K562 (cell line): ENCODE data around the gene MLN. TPM values are rescaled to one million over a fixed set of nuclear protein-coding genes. Genes with fewer than 3 reads are reported as not detected.

Experiments
- BACH1 ChIP-seq: fragments of 200-800 bp; sonication (Bioruptor generic); IDR thresholded peaks from 2 replicates; pipeline ENCODE4 v1.6.1; 2016; ENCODE audit warnings: missing genetic modification characterization, missing compliant biosample characterization
- CREBBP ChIP-seq: IDR thresholded peaks from one replicate; pipeline ENCODE4 v1.6.1; 2012; ENCODE audit warnings: low read depth, mild to moderate bottlenecking, control low read depth, inconsistent platforms, low read length
- ILK ChIP-seq: fragments of 450-650 bp; IDR thresholded peaks from 2 replicates; pipeline ENCODE4 v1.6.1; 2016; ENCODE audit warnings: missing genetic modification characterization, low read depth, mild to moderate bottlenecking, missing compliant biosample characterization, moderate library complexity, borderline replicate concordance
- MAFF ChIP-seq: IDR thresholded peaks from 2 replicates; pipeline ENCODE4 v1.6.1; 2012; ENCODE audit warnings: low read length, improper control_type of control experiment
- MEF2A ChIP-seq: IDR thresholded peaks from 2 replicates; pipeline ENCODE4 v1.6.1; 2011; ENCODE audit warnings: low read depth, mild to moderate bottlenecking, low read length, moderate library complexity; ENCODE audit not compliant: control insufficient read depth
- NCOA4 ChIP-seq: fragments of 450-650 bp; IDR thresholded peaks from 2 replicates; pipeline ENCODE4 v1.6.1; 2018; ENCODE audit warnings: mild to moderate bottlenecking; ENCODE audit not compliant: partially characterized antibody
- NEUROD1 ChIP-seq: fragments of 150-350 bp; IDR thresholded peaks from 2 replicates; pipeline ENCODE4 v1.6.1; 2014; ENCODE audit warnings: borderline replicate concordance, low read length, low read depth; ENCODE audit not compliant: partially characterized antibody
- NFYB ChIP-seq: IDR thresholded peaks from 2 replicates; pipeline ENCODE4 v1.6.1; 2011; ENCODE audit warnings: mild to moderate bottlenecking, moderate library complexity; ENCODE audit not compliant: insufficient read length; ENCODE audit errors: extremely low read depth
- RAD51 ChIP-seq: fragments of 450-650 bp; IDR thresholded peaks from 2 replicates; pipeline ENCODE4 v1.7.1; 2016; ENCODE audit warnings: low read depth, mild to moderate bottlenecking, borderline replicate concordance
- REST ChIP-seq, 2 experiments: fragments of 450-650 bp; formaldehyde crosslinking in 1 of 2; IDR thresholded peaks; 2 replicates each; pipeline versions ENCODE4 v1.4.0 to v1.6.1; 2014 to 2020; ENCODE audit warnings: mild to moderate bottlenecking in 2 of 2, borderline replicate concordance in 1 of 2, low read depth in 1 of 2
- SMARCE1 ChIP-seq: fragments of 450-650 bp; IDR thresholded peaks from 2 replicates; pipeline ENCODE4 v1.7.1; 2016; ENCODE audit warnings: mild to moderate bottlenecking
- SMC3 ChIP-seq: conservative IDR thresholded peaks from 2 replicates; pipeline ENCODE4 v1.6.1; 2011; ENCODE audit warnings: low read depth, low read length, improper control_type of control experiment; ENCODE audit not compliant: insufficient read depth
- polyA plus RNA-seq, 8 experiments: library from polyadenylated mRNA; depleted of rRNA in 4 of 8; stranded (reverse) in 5 of 8; unstranded in 3 of 8; fragments of >200 nt; fragmentation: Nextera tagmentation in 2 of 8; fragmentation: Illumina TruSeq in 1 of 8; extraction: Ambion mirVana in 2 of 8; extraction: Trizol in 1 of 8; gene quantifications; 2 replicates each; pipeline versions ENCODE4 v1.2.1 to v1.2.3, GENCODE V29; 2011 to 2014; ENCODE audit warnings: inconsistent platforms in 1 of 8, missing spikeins in 1 of 8
- total RNA-seq, 7 experiments: library from RNA; depleted of rRNA in 6 of 7; stranded (reverse); fragments of >200 nt in 6 of 7; fragmentation: Illumina TruSeq in 2 of 7; extraction: Trizol in 2 of 7; gene quantifications; 2 replicates each; pipeline versions ENCODE4 v1.2.1 to v1.2.3, GENCODE V29; 2011 to 2021; ENCODE audit warnings: low replicate concordance in 1 of 7
- TF ChIP-seq, protein P1 (sequence below): sonication (generic); formaldehyde crosslinking; IDR thresholded peaks from 2 replicates; pipeline ENCODE4 v1.8.0; 2022; ENCODE audit warnings: missing genetic modification reagents, mild to moderate bottlenecking, moderate library complexity, borderline replicate concordance
- TF ChIP-seq, protein P2 (sequence below): fragments of 450-650 bp; IDR thresholded peaks from 2 replicates; pipeline ENCODE4 v1.7.1; 2018; ENCODE audit warnings: mild to moderate bottlenecking, low read depth; ENCODE audit not compliant: partially characterized antibody

Gene MLN
- total and polyA plus RNA-seq, 9 of the 15 experiments (the other 6 are each of a cell fraction or from before 2014, with no cell fraction given) = not detected

- TF ChIP-seq, protein P1, sequence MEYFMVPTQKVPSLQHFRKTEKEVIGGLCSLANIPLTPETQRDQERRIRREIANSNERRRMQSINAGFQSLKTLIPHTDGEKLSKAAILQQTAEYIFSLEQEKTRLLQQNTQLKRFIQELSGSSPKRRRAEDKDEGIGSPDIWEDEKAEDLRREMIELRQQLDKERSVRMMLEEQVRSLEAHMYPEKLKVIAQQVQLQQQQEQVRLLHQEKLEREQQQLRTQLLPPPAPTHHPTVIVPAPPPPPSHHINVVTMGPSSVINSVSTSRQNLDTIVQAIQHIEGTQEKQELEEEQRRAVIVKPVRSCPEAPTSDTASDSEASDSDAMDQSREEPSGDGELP (CRISPR knock-in tag) = peak; percentile 49; the same call in 1 of the 2 replicates
- no peak for TF ChIP-seq ILK (tag)
- TF ChIP-seq MAFF = no peak
- no peak for TF ChIP-seq NCOA4
- no peak for TF ChIP-seq SMARCE1
- no peak for TF ChIP-seq MEF2A
- 0 out of 2 replicates have a peak, but pooled peaks have one; percentile 36 for TF ChIP-seq REST (IDR thresholded peaks at IDR 0.05; ENCODE audit: borderline replicate concordance)
- TF ChIP-seq REST (CRISPR knock-in tag; IDR thresholded peaks at IDR 0.05; ENCODE audit: low read depth) = no peak
- TF ChIP-seq NFYB = peak; percentile 33
- TF ChIP-seq RAD51 = peak; percentile 63; the same call in 1 of the 2 replicates
- no peak for TF ChIP-seq BACH1 (tag)
- no peak for TF ChIP-seq NEUROD1
- TF ChIP-seq, protein P2, sequence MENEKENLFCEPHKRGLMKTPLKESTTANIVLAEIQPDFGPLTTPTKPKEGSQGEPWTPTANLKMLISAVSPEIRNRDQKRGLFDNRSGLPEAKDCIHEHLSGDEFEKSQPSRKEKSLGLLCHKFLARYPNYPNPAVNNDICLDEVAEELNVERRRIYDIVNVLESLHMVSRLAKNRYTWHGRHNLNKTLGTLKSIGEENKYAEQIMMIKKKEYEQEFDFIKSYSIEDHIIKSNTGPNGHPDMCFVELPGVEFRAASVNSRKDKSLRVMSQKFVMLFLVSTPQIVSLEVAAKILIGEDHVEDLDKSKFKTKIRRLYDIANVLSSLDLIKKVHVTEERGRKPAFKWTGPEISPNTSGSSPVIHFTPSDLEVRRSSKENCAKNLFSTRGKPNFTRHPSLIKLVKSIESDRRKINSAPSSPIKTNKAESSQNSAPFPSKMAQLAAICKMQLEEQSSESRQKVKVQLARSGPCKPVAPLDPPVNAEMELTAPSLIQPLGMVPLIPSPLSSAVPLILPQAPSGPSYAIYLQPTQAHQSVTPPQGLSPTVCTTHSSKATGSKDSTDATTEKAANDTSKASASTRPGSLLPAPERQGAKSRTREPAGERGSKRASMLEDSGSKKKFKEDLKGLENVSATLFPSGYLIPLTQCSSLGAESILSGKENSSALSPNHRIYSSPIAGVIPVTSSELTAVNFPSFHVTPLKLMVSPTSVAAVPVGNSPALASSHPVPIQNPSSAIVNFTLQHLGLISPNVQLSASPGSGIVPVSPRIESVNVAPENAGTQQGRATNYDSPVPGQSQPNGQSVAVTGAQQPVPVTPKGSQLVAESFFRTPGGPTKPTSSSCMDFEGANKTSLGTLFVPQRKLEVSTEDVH = no peak
- TF ChIP-seq SMC3 = 0 out of 2 replicates have a peak, but pooled peaks have one; percentile 31
- TF ChIP-seq CREBBP = no peak
Observed at GRCh38 chr6:33822575-33823395, 19.0 kb upstream of the MLN start (continued).
